GM12874 (cell line): Measurements from ENCODE around the gene PLEKHA3.

Source experiments
- CTCF ChIP-seq: IDR thresholded peaks from 2 replicates; pipeline ENCODE4 v1.5.1; 2011; ENCODE audit warnings: low read depth, mild to moderate bottlenecking, control low read depth, low read length, moderate library complexity; ENCODE audit not compliant: insufficient read depth

PLEKHA3 gene

GRCh38 chr2:178480227-178481181 lies at the start of gene PLEKHA3:
Gene PLEKHA3, plus strand, starts transcription at chr2:178480457. Its CDS starts 413 bp downstream, at chr2:178480870.
- no peak for TF ChIP-seq CTCF

- no peak for TF ChIP-seq CTCF
Measured at GRCh38 chr2:178436662-178437061, 43.6 kb upstream of the PLEKHA3 start.

GRCh38 chr2:178441426-178441825 lies 38.8 kb upstream of the PLEKHA3 start:
- no peak for TF ChIP-seq CTCF

GRCh38 chr2:178448968-178449661 lies 31.1 kb upstream of the PLEKHA3 start:
- TF ChIP-seq CTCF = no peak

- TF ChIP-seq CTCF = no peak
Measured at GRCh38 chr2:178449700-178450523, 30.3 kb upstream of the PLEKHA3 start.

- no peak for TF ChIP-seq CTCF
Measured at GRCh38 chr2:178450524-178450773, 29.8 kb upstream of the PLEKHA3 start.
